ENCODE results near the gene ITGB5. TPM values are rescaled to one million over a fixed set of nuclear protein-coding genes. Genes with fewer than 3 reads are reported as not detected.

The ITGB5 gene
- total and polyA plus RNA-seq, 4 donors: 32.3 to 134 (median 60.7) TPM

- no peak overlapping the region for H3K4me3 ChIP-seq (ENCODE audit: low read depth, low read length)
- H3K9me3 ChIP-seq (ENCODE audit: control insufficient read depth, insufficient read depth, low read length): no peaks in the 10 kb centered on the region
- no peaks in the 10 kb centered on the region for H3K27me3 ChIP-seq (ENCODE audit: control insufficient read depth, insufficient read depth, low read length)
- H3K4me1 ChIP-seq (ENCODE audit: control insufficient read depth, insufficient read depth, low read length): no peaks in the 10 kb centered on the region
- no peak for DNase-seq (ENCODE audit: low read depth in 4 of 6, low spot score in 6 of 6)
- peaks cover 6% of the 10 kb centered on the region for H3K36me3 ChIP-seq (ENCODE audit: control insufficient read depth, insufficient read depth, low read length)
- H3K27ac ChIP-seq (ENCODE audit: low read depth, low read length): no peak overlapping the region
- WGBS (ENCODE audit: insufficient coverage): 76% methylated on average over 3 of the region's 4 CpGs
These were observed 62.8 kb downstream of the ITGB5 start for GRCh38 chr3:124824286-124824915.

GRCh38 chr3:124823648-124824047 lies 63.5 kb downstream of the ITGB5 start:
- H3K27ac ChIP-seq (ENCODE audit: low read depth, low read length): no peak overlapping the region
- H3K27me3 ChIP-seq (ENCODE audit: control insufficient read depth, insufficient read depth, low read length): no peaks in the 10 kb centered on the region
- H3K4me1 ChIP-seq (ENCODE audit: control insufficient read depth, insufficient read depth, low read length): no peaks in the 10 kb centered on the region
- H3K36me3 ChIP-seq (ENCODE audit: control insufficient read depth, insufficient read depth, low read length): peaks cover 6% of the 10 kb centered on the region
- H3K9me3 ChIP-seq (ENCODE audit: control insufficient read depth, insufficient read depth, low read length): no peaks in the 10 kb centered on the region
- WGBS (ENCODE audit: insufficient coverage): no CpG with 5 or more reads among the region's 2 CpGs
- H3K4me3 ChIP-seq (ENCODE audit: low read depth, low read length): no peak overlapping the region
- no peak for DNase-seq (ENCODE audit: low read depth in 4 of 6, low spot score in 6 of 6)

GRCh38 chr3:124823206-124823605 lies 64.0 kb downstream of the ITGB5 start:
- WGBS (ENCODE audit: insufficient coverage): no CpG with 5 or more reads among the region's 1 CpG
- no peaks in the 10 kb centered on the region for H3K9me3 ChIP-seq (ENCODE audit: control insufficient read depth, insufficient read depth, low read length)
- H3K4me3 ChIP-seq (ENCODE audit: low read depth, low read length): no peak overlapping the region
- peaks cover 6% of the 10 kb centered on the region for H3K36me3 ChIP-seq (ENCODE audit: control insufficient read depth, insufficient read depth, low read length)
- DNase-seq (ENCODE audit: low read depth in 4 of 6, low spot score in 6 of 6): no peak
- H3K27me3 ChIP-seq (ENCODE audit: control insufficient read depth, insufficient read depth, low read length): no peaks in the 10 kb centered on the region
- no peaks in the 10 kb centered on the region for H3K4me1 ChIP-seq (ENCODE audit: control insufficient read depth, insufficient read depth, low read length)
- H3K27ac ChIP-seq (ENCODE audit: low read depth, low read length): no peak overlapping the region

- no peak overlapping the region for H3K4me3 ChIP-seq (ENCODE audit: low read depth, low read length)
- H3K27me3 ChIP-seq (ENCODE audit: control insufficient read depth, insufficient read depth, low read length): no peaks in the 10 kb centered on the region
- H3K27ac ChIP-seq (ENCODE audit: low read depth, low read length): no peak overlapping the region
- WGBS (ENCODE audit: insufficient coverage): 100% methylated on average over 6 of the region's 6 CpGs
- no peaks in the 10 kb centered on the region for H3K4me1 ChIP-seq (ENCODE audit: control insufficient read depth, insufficient read depth, low read length)
- no peaks in the 10 kb centered on the region for H3K9me3 ChIP-seq (ENCODE audit: control insufficient read depth, insufficient read depth, low read length)
- peaks cover 12% of the 10 kb centered on the region for H3K36me3 ChIP-seq (ENCODE audit: control insufficient read depth, insufficient read depth, low read length)
- no peak for DNase-seq (ENCODE audit: low read depth in 4 of 6, low spot score in 6 of 6)
These were observed 65.8 kb downstream of the ITGB5 start for GRCh38 chr3:124821356-124821755.

GRCh38 chr3:124818398-124819091 lies 68.6 kb downstream of the ITGB5 start:
- no peaks in the 10 kb centered on the region for H3K4me1 ChIP-seq (ENCODE audit: control insufficient read depth, insufficient read depth, low read length)
- H3K27ac ChIP-seq (ENCODE audit: low read depth, low read length): no peak overlapping the region
- H3K4me3 ChIP-seq (ENCODE audit: low read depth, low read length): no peak overlapping the region
- H3K9me3 ChIP-seq (ENCODE audit: control insufficient read depth, insufficient read depth, low read length): no peaks in the 10 kb centered on the region
- 75% methylated on average over 1 of the region's 9 CpGs for WGBS (ENCODE audit: insufficient coverage)
- H3K27me3 ChIP-seq (ENCODE audit: control insufficient read depth, insufficient read depth, low read length): no peaks in the 10 kb centered on the region
- peaks cover 12% of the 10 kb centered on the region for H3K36me3 ChIP-seq (ENCODE audit: control insufficient read depth, insufficient read depth, low read length)
- DNase-seq (ENCODE audit: low read depth in 4 of 6, low spot score in 6 of 6): no peak

GRCh38 chr3:124817079-124817478 lies 70.1 kb downstream of the ITGB5 start:
- no peak for DNase-seq (ENCODE audit: low read depth in 4 of 6, low spot score in 6 of 6)
- Histone ChIP-seq H3K27ac (ENCODE audit: low read depth, low read length) (no peak overlapping the region), H3K36me3 (ENCODE audit: control insufficient read depth, insufficient read depth, low read length) (peaks cover 15% of the 10 kb centered on the region), H3K4me3 (ENCODE audit: low read depth, low read length) (no peak overlapping the region), H3K4me1 (ENCODE audit: control insufficient read depth, insufficient read depth, low read length) (peaks cover 4% of the 10 kb centered on the region), H3K27me3 (ENCODE audit: control insufficient read depth, insufficient read depth, low read length) (no peaks in the 10 kb centered on the region), H3K9me3 (ENCODE audit: control insufficient read depth, insufficient read depth, low read length) (no peaks in the 10 kb centered on the region)
- WGBS (ENCODE audit: insufficient coverage): 94% methylated on average over 6 of the region's 6 CpGs

- H3K36me3 ChIP-seq (ENCODE audit: control insufficient read depth, insufficient read depth, low read length): peaks cover 14% of the 10 kb centered on the region
- no peak for DNase-seq (ENCODE audit: low read depth in 4 of 6, low spot score in 6 of 6)
- H3K27ac ChIP-seq (ENCODE audit: low read depth, low read length): no peak overlapping the region
- H3K9me3 ChIP-seq (ENCODE audit: control insufficient read depth, insufficient read depth, low read length): no peaks in the 10 kb centered on the region
- WGBS (ENCODE audit: insufficient coverage): 100% methylated on average over 1 of the region's 4 CpGs
- H3K27me3 ChIP-seq (ENCODE audit: control insufficient read depth, insufficient read depth, low read length): no peaks in the 10 kb centered on the region
- no peak overlapping the region for H3K4me3 ChIP-seq (ENCODE audit: low read depth, low read length)
- peaks cover 4% of the 10 kb centered on the region for H3K4me1 ChIP-seq (ENCODE audit: control insufficient read depth, insufficient read depth, low read length)
These were observed 71.0 kb downstream of the ITGB5 start for GRCh38 chr3:124816206-124816605.

GRCh38 chr3:124815781-124816180 lies 71.4 kb downstream of the ITGB5 start:
- Histone ChIP-seq H3K36me3 (ENCODE audit: control insufficient read depth, insufficient read depth, low read length) (peaks cover 9% of the 10 kb centered on the region), H3K9me3 (ENCODE audit: control insufficient read depth, insufficient read depth, low read length) (no peaks in the 10 kb centered on the region), H3K27me3 (ENCODE audit: control insufficient read depth, insufficient read depth, low read length) (no peaks in the 10 kb centered on the region), H3K27ac (ENCODE audit: low read depth, low read length) (no peak overlapping the region), H3K4me1 (ENCODE audit: control insufficient read depth, insufficient read depth, low read length) (peaks cover 4% of the 10 kb centered on the region), H3K4me3 (ENCODE audit: low read depth, low read length) (no peak overlapping the region)
- DNase-seq (ENCODE audit: low read depth in 4 of 6, low spot score in 6 of 6): no peak
- WGBS (ENCODE audit: insufficient coverage): 85% methylated on average over 3 of the region's 5 CpGs

- H3K27ac ChIP-seq (ENCODE audit: low read depth, low read length): no peak overlapping the region
- no peak for DNase-seq (ENCODE audit: low read depth in 4 of 6, low spot score in 6 of 6)
- peaks cover 9% of the 10 kb centered on the region for H3K36me3 ChIP-seq (ENCODE audit: control insufficient read depth, insufficient read depth, low read length)
- peaks cover 4% of the 10 kb centered on the region for H3K4me1 ChIP-seq (ENCODE audit: control insufficient read depth, insufficient read depth, low read length)
- H3K27me3 ChIP-seq (ENCODE audit: control insufficient read depth, insufficient read depth, low read length): no peaks in the 10 kb centered on the region
- no peaks in the 10 kb centered on the region for H3K9me3 ChIP-seq (ENCODE audit: control insufficient read depth, insufficient read depth, low read length)
- no peak overlapping the region for H3K4me3 ChIP-seq (ENCODE audit: low read depth, low read length)
- WGBS (ENCODE audit: insufficient coverage): 95% methylated on average over 11 of the region's 11 CpGs
These were observed 72.3 kb downstream of the ITGB5 start for GRCh38 chr3:124814620-124815421.

Data from spinal cord (tissue), 10 donors.